Lower lobe of right lung (tissue), 2 donors: ENCODE results near the gene ATXN7. TPM values are rescaled to one million over a fixed set of nuclear protein-coding genes. Genes with fewer than 3 reads are reported as not detected.

Experiments
- ATAC-seq, 2 donors: fragments of 200-7000 bp; cut with Tn5 transposase; one replicate each; pipeline ENCODE4 v1.9.1; 2020 to 2022; ENCODE audit warnings: mild to moderate bottlenecking in 2 of 2, moderate library complexity in 2 of 2
- DNase-seq: peaks from one replicate; pipeline ENCODE4 v3.0.0-alpha.2; 2020
- H3K27ac ChIP-seq: fragments of 200-600 bp; one replicate; pipeline ENCODE4 v1.8.0; 2022
- H3K27me3 ChIP-seq: fragments of 200-600 bp; one replicate; pipeline ENCODE4 v1.8.0; 2022; ENCODE audit warnings: low read depth
- H3K36me3 ChIP-seq: fragments of 200-600 bp; one replicate; pipeline ENCODE4 v1.8.0; 2022; ENCODE audit warnings: mild to moderate bottlenecking
- H3K4me1 ChIP-seq: fragments of 200-600 bp; one replicate; pipeline ENCODE4 v1.8.0; 2022
- H3K4me3 ChIP-seq: fragments of 200-600 bp; one replicate; pipeline ENCODE4 v1.8.0; 2022; ENCODE audit warnings: mild to moderate bottlenecking
- H3K9me3 ChIP-seq: fragments of 200-600 bp; one replicate; pipeline ENCODE4 v1.8.0; 2022
- CTCF ChIP-seq: fragments of 200-600 bp; IDR thresholded peaks from one replicate; pipeline ENCODE4 v1.8.0; 2022; ENCODE audit warnings: antibody characterized with exemption, mild to moderate bottlenecking
- intact Hi-C: fragments of 100-400 bp; cut with DNase I; formaldehyde crosslinking; loops from one replicate; pipeline ENCODE4 v1.11.0; 2022
- total RNA-seq: library from RNA; stranded (reverse); fragmentation: NEBNext Ultra II Directional; extraction: Animal tissue kit (Norgen Biotek cat#: 25700); gene quantifications from one replicate; pipeline ENCODE4 v1.2.1, GENCODE V29; 2021
- donor health status: DM: no; HTN: yes; CAD: no; lungs with severe emphysema.

The ATXN7 gene
- total RNA-seq, 1 donor from 2014 or later: 37.3 TPM

GRCh38 chr3:64021922-64022321, 158.3 kb downstream of the ATXN7 start:
- Histone ChIP-seq H3K4me3 (peak overlapping the region; percentile 91), H3K4me1 (peaks cover 24% of the 10 kb centered on the region), H3K9me3 (no peaks in the 10 kb centered on the region), H3K27ac (no peak overlapping the region), H3K36me3 (peaks cover 47% of the 10 kb centered on the region), H3K27me3 (no peaks in the 10 kb centered on the region)
- ATAC-seq: no peak
- DNase-seq: no peak
- no peak for TF ChIP-seq CTCF
- intact Hi-C loops: no loop called here

- peak overlapping the region; percentile 92 for H3K27ac ChIP-seq
- H3K4me3 ChIP-seq: peak overlapping the region; percentile 91
- no peaks in the 10 kb centered on the region for H3K27me3 ChIP-seq
- H3K4me1 ChIP-seq: peaks cover 24% of the 10 kb centered on the region
- peaks cover 40% of the 10 kb centered on the region for H3K36me3 ChIP-seq
- no peak for TF ChIP-seq CTCF
- DNase-seq: no peak
- intact Hi-C loops: no loop called here
- no peaks in the 10 kb centered on the region for H3K9me3 ChIP-seq
- ATAC-seq: peak; percentile 2 to 28
Measured at GRCh38 chr3:64022451-64023186, 159.0 kb downstream of the ATXN7 start.

- no peaks in the 10 kb centered on the region for H3K9me3 ChIP-seq
- H3K4me1 ChIP-seq: peaks cover 24% of the 10 kb centered on the region
- H3K27me3 ChIP-seq: no peaks in the 10 kb centered on the region
- H3K4me3 ChIP-seq: peak within 1 kb of the TSS; percentile 91
- ATAC-seq: peak; percentile 99
- TF ChIP-seq CTCF: peak; percentile 100
- intact Hi-C loops: no loop called here
- peaks cover 33% of the 10 kb centered on the region for H3K36me3 ChIP-seq
- DNase-seq: peak; percentile 93
- H3K27ac ChIP-seq: peak within 1 kb of the TSS; percentile 92
Measured at GRCh38 chr3:64023187-64023860, 159.7 kb downstream of the ATXN7 start, which contains the start of gene PSMD6. TSS of gene PSMD6 (minus strand) at chr3:64023494. CDS start at chr3:64023419, 75 bp downstream.

GRCh38 chr3:64023861-64024223, 160.2 kb downstream of the ATXN7 start:
- DNase-seq: no peak
- Histone ChIP-seq H3K4me1 (peaks cover 24% of the 10 kb centered on the region), H3K9me3 (no peaks in the 10 kb centered on the region), H3K36me3 (peaks cover 28% of the 10 kb centered on the region), H3K27ac (peak overlapping the region; percentile 92), H3K27me3 (no peaks in the 10 kb centered on the region), H3K4me3 (peak overlapping the region; percentile 91)
- TF ChIP-seq CTCF: no peak
- no peak for ATAC-seq
- intact Hi-C loops: no loop called here

GRCh38 chr3:64026346-64026745, 162.7 kb downstream of the ATXN7 start:
- Histone ChIP-seq H3K4me3 (no peak overlapping the region), H3K36me3 (peaks cover 5% of the 10 kb centered on the region), H3K27me3 (no peaks in the 10 kb centered on the region), H3K4me1 (peaks cover 14% of the 10 kb centered on the region), H3K9me3 (no peaks in the 10 kb centered on the region), H3K27ac (no peak overlapping the region)
- DNase-seq: no peak
- ATAC-seq: no peak
- TF ChIP-seq CTCF: no peak
- intact Hi-C loops: no loop called here
